Type B pancreatic cell (in vitro differentiated cells): ENCODE results near the gene INPP5A. TPM values are rescaled to one million over a fixed set of nuclear protein-coding genes. Genes with fewer than 3 reads are reported as not detected.
A peak's percentile ranks its signal among the peaks of the same experiment; 100 is the strongest.

Experiments
- DNase-seq: peaks from one replicate; pipeline ENCODE4 v3.0.0; 2021; ENCODE audit warnings: mixed read lengths; ENCODE audit not compliant: unreplicated experiment; ENCODE audit errors: extremely low spot score
- H3K27ac Mint-ChIP-seq: 2 replicates; pipeline ENCODE4 v1.8.0; 2021; ENCODE audit warnings: mild to moderate bottlenecking, mixed read lengths
- H3K27me3 Mint-ChIP-seq: 2 replicates; pipeline ENCODE4 v1.8.0; 2021; ENCODE audit warnings: mixed read lengths
- H3K36me3 Mint-ChIP-seq: 2 replicates; pipeline ENCODE4 v1.8.0; 2021; ENCODE audit warnings: mixed read lengths
- H3K4me1 Mint-ChIP-seq: one replicate; pipeline ENCODE4 v1.8.0; 2021; ENCODE audit warnings: mixed read lengths; ENCODE audit not compliant: unreplicated experiment
- H3K4me3 Mint-ChIP-seq: 2 replicates; pipeline ENCODE4 v1.8.0; 2021; ENCODE audit warnings: mild to moderate bottlenecking, mixed read lengths
- H3K9me3 Mint-ChIP-seq: 2 replicates; pipeline ENCODE4 v1.8.0; 2021; ENCODE audit warnings: mixed read lengths
- CTCF ChIP-seq: fragments of 200-600 bp; sonication (generic); conservative IDR thresholded peaks from 2 replicates; pipeline ENCODE4 v1.5.0; 2021; ENCODE audit warnings: antibody characterized with exemption, mild to moderate bottlenecking
- total RNA-seq: library from RNA; stranded (reverse); gene quantifications from 2 replicates; pipeline ENCODE4 v1.2.1, GENCODE V29; 2021; ENCODE audit warnings: low replicate concordance

Gene INPP5A
- total RNA-seq, 1 donor from 2014 or later, result 26.6 TPM

- no peak for TF ChIP-seq CTCF
Observed at GRCh38 chr10:132663666-132664365, 126.2 kb downstream of the INPP5A start.

GRCh38 chr10:132664407-132664806 lies 126.8 kb downstream of the INPP5A start:
- Mint-ChIP-seq H3K4me1 (peaks cover 29% of the 10 kb centered on the region), H3K27me3 (peaks cover 13% of the 10 kb centered on the region), H3K36me3 (peaks cover 9% of the 10 kb centered on the region), H3K9me3 (no peaks in the 10 kb centered on the region), H3K4me3 (no peak overlapping the region), H3K27ac (no peak overlapping the region)
- DNase-seq, result no peak
- no peak for TF ChIP-seq CTCF

More at GRCh38 chr10:132663666-132664365, 126.2 kb downstream of the INPP5A start:
- Mint-ChIP-seq H3K4me3 (peak overlapping the region; percentile 9), H3K27me3 (peaks cover 13% of the 10 kb centered on the region), H3K27ac (peak overlapping the region; percentile 39), H3K9me3 (no peaks in the 10 kb centered on the region), H3K36me3 (peaks cover 9% of the 10 kb centered on the region), H3K4me1 (peaks cover 29% of the 10 kb centered on the region)
- DNase-seq, result no peak

- H3K9me3 Mint-ChIP-seq, result no peaks in the 10 kb centered on the region
- H3K4me3 Mint-ChIP-seq, result no peak overlapping the region
- H3K27me3 Mint-ChIP-seq, result peaks cover 13% of the 10 kb centered on the region
- no peak overlapping the region for H3K27ac Mint-ChIP-seq
- peaks cover 8% of the 10 kb centered on the region for H3K36me3 Mint-ChIP-seq
- H3K4me1 Mint-ChIP-seq, result peaks cover 29% of the 10 kb centered on the region
- TF ChIP-seq CTCF, result no peak
- no peak for DNase-seq
Observed at GRCh38 chr10:132664883-132665282, 127.3 kb downstream of the INPP5A start.

- Mint-ChIP-seq H3K27me3 (peaks cover 10% of the 10 kb centered on the region), H3K27ac (no peak overlapping the region), H3K4me3 (no peak overlapping the region), H3K36me3 (no peaks in the 10 kb centered on the region), H3K4me1 (peaks cover 29% of the 10 kb centered on the region), H3K9me3 (no peaks in the 10 kb centered on the region)
- TF ChIP-seq CTCF, result no peak
- DNase-seq, result no peak
Observed at GRCh38 chr10:132665946-132666704, 128.5 kb downstream of the INPP5A start.

- peaks cover 29% of the 10 kb centered on the region for H3K4me1 Mint-ChIP-seq
- peak overlapping the region; percentile 49 for H3K4me3 Mint-ChIP-seq
- no peak for DNase-seq
- no peak for TF ChIP-seq CTCF
- H3K27me3 Mint-ChIP-seq, result peaks cover 13% of the 10 kb centered on the region
- H3K9me3 Mint-ChIP-seq, result no peaks in the 10 kb centered on the region
- no peaks in the 10 kb centered on the region for H3K36me3 Mint-ChIP-seq
- no peak overlapping the region for H3K27ac Mint-ChIP-seq
Observed at GRCh38 chr10:132666705-132667341, 129.2 kb downstream of the INPP5A start.
